HepG2 (cell line): Measurements from ENCODE around the gene ZNF853. TPM values are rescaled to one million over a fixed set of nuclear protein-coding genes. Genes with fewer than 3 reads are reported as not detected.

Source experiments
- ATAC-seq: fragments of 200-7000 bp; cut with Tn5 transposase; 3 replicates; pipeline ENCODE4 v1.9.1; 2020; ENCODE audit warnings: mild to moderate bottlenecking, moderate library complexity
- Bru-seq: library from RNA; stranded (reverse); fragments of 400-500 nt; gene quantifications from one replicate; lab custom pipeline; 2021; lab: Mats Ljungman, UMichigan
- BruChase-seq, 2 experiments: library from RNA; stranded (reverse); fragments of 400-500 nt; gene quantifications; one replicate each; lab custom pipeline; 2021; lab: Mats Ljungman, UMichigan
- BruUV-seq: library from RNA; stranded (reverse); fragments of 400-500 nt; replicated peaks from 2 replicates; lab custom pipeline; 2021; lab: Mats Ljungman, UMichigan
- CTCF ChIA-PET: fragments of 300-600 bp; formaldehyde crosslinking; extraction: SDS; loops from one replicate; lab custom pipeline; 2021; ENCODE audit warnings: low total read pairs, inconsistent platforms, low intra/inter-chr PET ratio; lab: Yijun Ruan, JAX
- POLR2A ChIA-PET: fragments of 350-600 bp; sonication (Branson Sonifier 250); formaldehyde crosslinking; loops from one replicate; lab custom pipeline; 2020; ENCODE audit warnings: antibody characterized with exemption, inconsistent platforms; lab: Yijun Ruan, JAX
- DNase-seq: peaks from one replicate; pipeline ENCODE4 v3.0.0-alpha.2; 2015; ENCODE audit warnings: low spot score
- FAIRE-seq: peaks from 3 replicates; lab custom pipeline; 2011; peaks lifted over from hg19 to GRCh38; lab: Jason Lieb, UNC
- H2AFZ ChIP-seq: one replicate; pipeline ENCODE4 v1.6.1; 2011; ENCODE audit warnings: low read length, inconsistent platforms
- H3K27ac ChIP-seq: fragments of 300-600 bp; 3 replicates; pipeline ENCODE4 v1.8.0; 2011; ENCODE audit warnings: mixed run types, mild to moderate bottlenecking, mixed read lengths, low read length, inconsistent platforms; ENCODE audit not compliant: insufficient read depth; ENCODE audit errors: extremely low read length
- H3K27me3 ChIP-seq, 2 experiments: fragments of 200-600 bp in 1 of 2; 2 replicates in 1 of 2; 3 replicates in 1 of 2; pipeline versions ENCODE4 v1.6.0 to v1.8.0; 2011; ENCODE audit warnings: low read length in 2 of 2, mild to moderate bottlenecking in 2 of 2, moderate library complexity in 2 of 2, inconsistent platforms in 1 of 2; ENCODE audit not compliant: insufficient read depth in 2 of 2, control insufficient read depth in 1 of 2
- H3K36me3 ChIP-seq, 2 experiments: fragments of 200-600 bp in 1 of 2; replicated peaks in 1 of 2; 2 replicates in 1 of 2; 3 replicates in 1 of 2; pipeline versions ENCODE4 v1.5.1 to v1.8.0; 2011; ENCODE audit warnings: low read length in 2 of 2, inconsistent platforms in 1 of 2; ENCODE audit not compliant: insufficient read depth in 2 of 2, control insufficient read depth in 1 of 2
- H3K4me1 ChIP-seq: 2 replicates; pipeline ENCODE4 v1.5.1; 2012; ENCODE audit warnings: low read length, inconsistent platforms; ENCODE audit not compliant: insufficient read depth
- H3K4me2 ChIP-seq: 2 replicates; pipeline ENCODE4 v1.6.0; 2011; ENCODE audit warnings: low read depth, low read length, inconsistent platforms
- H3K4me3 ChIP-seq, 3 experiments: fragments of 200-600 bp in 1 of 3; sonication (generic), shearing (Covaris generic) in 1 of 3; replicated peaks in 1 of 3; 2 replicates each; pipeline ENCODE4 v1.5.1; 2011 to 2016; ENCODE audit warnings: low read length in 3 of 3, inconsistent platforms in 2 of 3, low read depth in 2 of 3, mild to moderate bottlenecking in 2 of 3, control low read depth in 1 of 3, mixed read lengths in 1 of 3; ENCODE audit not compliant: insufficient read depth in 1 of 3
- H3K79me2 ChIP-seq: one replicate; pipeline ENCODE4 v1.6.1; 2011; ENCODE audit warnings: low read length, inconsistent platforms; ENCODE audit not compliant: insufficient read depth
- H3K9ac ChIP-seq: 2 replicates; pipeline ENCODE4 v1.6.0; 2011; ENCODE audit warnings: mild to moderate bottlenecking, low read depth, low read length, inconsistent platforms; ENCODE audit not compliant: insufficient read depth
- H3K9me3 ChIP-seq: 2 replicates; pipeline ENCODE4 v1.5.1; 2012; ENCODE audit warnings: mild to moderate bottlenecking, low read length
- H4K20me1 ChIP-seq: 2 replicates; pipeline ENCODE4 v1.6.0; 2011; ENCODE audit warnings: inconsistent platforms, mild to moderate bottlenecking, low read length, moderate library complexity; ENCODE audit not compliant: insufficient read depth
- DNMT1 ChIP-seq: sonication (generic); formaldehyde crosslinking; IDR thresholded peaks from 2 replicates; pipeline ENCODE4 v1.5.1; 2020; ENCODE audit warnings: mild to moderate bottlenecking, missing genetic modification reagents
- ESRRA ChIP-seq: sonication (generic); formaldehyde crosslinking; IDR thresholded peaks from 2 replicates; pipeline ENCODE4 v1.5.1; 2020; ENCODE audit warnings: mild to moderate bottlenecking, low read depth, missing genetic modification reagents
- NR3C1 ChIP-seq: sonication (generic); formaldehyde crosslinking; IDR thresholded peaks from 2 replicates; pipeline ENCODE4 v1.4.0; 2020; ENCODE audit warnings: missing genetic modification reagents
- POLR2A ChIP-seq, 2 experiments: IDR thresholded peaks; 2 replicates each; pipeline ENCODE4 v1.6.1; 2011; ENCODE audit warnings: low read depth in 2 of 2, low read length in 2 of 2, mild to moderate bottlenecking in 1 of 2, moderate library complexity in 1 of 2; ENCODE audit not compliant: insufficient read depth in 1 of 2
- RFX3 ChIP-seq: IDR thresholded peaks from 2 replicates; pipeline ENCODE4 v1.6.1; 2016; ENCODE audit warnings: missing biosample characterization, missing genetic modification reagents
- SALL1 ChIP-seq: sonication (generic); formaldehyde crosslinking; IDR thresholded peaks from 2 replicates; pipeline ENCODE4 v1.8.0; 2022; ENCODE audit warnings: mild to moderate bottlenecking, missing genetic modification reagents
- ZNF383 ChIP-seq: sonication (generic); formaldehyde crosslinking; IDR thresholded peaks from 2 replicates; pipeline ENCODE4 v1.4.0; 2020; ENCODE audit warnings: missing genetic modification reagents, mild to moderate bottlenecking, borderline replicate concordance
- ZSCAN12 ChIP-seq: sonication (generic); formaldehyde crosslinking; IDR thresholded peaks from 2 replicates; pipeline ENCODE4 v1.9.0; 2021; ENCODE audit warnings: mild to moderate bottlenecking, missing genetic modification reagents
- WGBS: methylation state at CpG from one replicate; pipeline ENCODE4 v1.1.6; 2017; ENCODE audit warnings: low lambda C conversion rate; 5-methylcytosine and 5-hydroxymethylcytosine counted together
- in situ Hi-C: cut with HindIII; loops from 2 replicates; pipeline ENCODE4 v1.10.0; 2017; ENCODE audit warnings: low pct_unique_long_range_greater_than_20kb; ENCODE audit not compliant: extremely low pct_ligation_motif_present
- intact Hi-C: fragments of 100-400 bp; cut with micrococcal nuclease; formaldehyde crosslinking; loops from one replicate; pipeline ENCODE4 v1.10.0; 2022; ENCODE audit not compliant: unreplicated experiment
- long read RNA-seq, 2 experiments: library from RNA in 1 of 2; library from polyadenylated mRNA in 1 of 2; stranded (forward) in 1 of 2; unstranded in 1 of 2; transcript quantifications; one replicate each; pipeline ENCODE4 v2.0.0, GENCODE V29; 2019 to 2022
- polyA minus RNA-seq, 3 experiments: library from RNA; depleted of rRNA, polyadenylated mRNA; stranded (reverse); fragments of >200 nt; gene quantifications; 2 replicates each; pipeline ENCODE4 v1.2.3, GENCODE V29; 2011; ENCODE audit warnings: low replicate concordance in 1 of 3
- polyA plus RNA-seq, 8 experiments: library from polyadenylated mRNA; depleted of rRNA in 3 of 8; stranded (reverse) in 7 of 8; unstranded in 1 of 8; fragments of >200 nt; fragmentation: Illumina TruSeq in 4 of 8; extraction: Trizol in 4 of 8; gene quantifications; 2 replicates each; pipeline versions ENCODE4 v1.2.1 to v1.2.3, GENCODE V29; 2011 to 2016; ENCODE audit warnings: low read depth in 4 of 8, missing spikeins in 1 of 8, mixed read lengths in 1 of 8; ENCODE audit not compliant: insufficient read depth in 1 of 8
- total RNA-seq, 5 experiments: library from RNA; depleted of rRNA; stranded (reverse); fragments of >200 nt; fragmentation: Illumina TruSeq; extraction: Trizol; gene quantifications; 2 replicates each; pipeline ENCODE4 v1.2.3, GENCODE V29; 2016; ENCODE audit warnings: low read depth in 1 of 5
- TF ChIP-seq, protein P1 (sequence below): sonication (generic); formaldehyde crosslinking; IDR thresholded peaks from 2 replicates; pipeline ENCODE4 v1.4.0; 2020; ENCODE audit warnings: mild to moderate bottlenecking, missing genetic modification reagents, borderline replicate concordance
- TF ChIP-seq, protein P2 (sequence below): sonication (generic); formaldehyde crosslinking; IDR thresholded peaks from 2 replicates; pipeline ENCODE4 v1.5.0; 2020; ENCODE audit warnings: mild to moderate bottlenecking, missing genetic modification reagents

Gene ZNF853
- 2.1 and 2.5 TPM in 2 replicates for total RNA-seq (2016; rRNA removed; fragmentation: Illumina TruSeq; extraction: Trizol)
- total RNA-seq (2016; cell fraction: cytosol; rRNA removed; fragmentation: Illumina TruSeq; extraction: Trizol; ENCODE audit: low read depth), result 0.61 and 1.3 TPM in 2 replicates
- total RNA-seq (2016; cell fraction: insoluble cytoplasmic fraction; rRNA removed; fragmentation: Illumina TruSeq; extraction: Trizol), result 1.9 and 2.0 TPM in 2 replicates
- 3.2 and 3.3 TPM in 2 replicates for total RNA-seq (2016; cell fraction: membrane; rRNA removed; fragmentation: Illumina TruSeq; extraction: Trizol)
- total RNA-seq (2016; cell fraction: nucleus; rRNA removed; fragmentation: Illumina TruSeq; extraction: Trizol), result 1.5 and 1.9 TPM in 2 replicates
- polyA plus RNA-seq (2011; rRNA removed), result 6.2 and 10.8 TPM in 2 replicates
- polyA plus RNA-seq (2011; cell fraction: cytosol; rRNA removed), result 7.2 and 8.2 TPM in 2 replicates
- polyA plus RNA-seq (2011; cell fraction: nucleus; rRNA removed), result 4.4 and 5.8 TPM in 2 replicates
- polyA plus RNA-seq (2012), result 4.2 and 5.1 TPM in 2 replicates
- 1.6 and 1.7 TPM in 2 replicates for polyA plus RNA-seq (2016; cell fraction: cytosol; fragmentation: Illumina TruSeq; extraction: Trizol; ENCODE audit: low read depth)
- polyA plus RNA-seq (2016; cell fraction: insoluble cytoplasmic fraction; fragmentation: Illumina TruSeq; extraction: Trizol; ENCODE audit: low read depth), result 3.6 and 4.7 TPM in 2 replicates
- 4.5 and 5.2 TPM in 2 replicates for polyA plus RNA-seq (2016; cell fraction: membrane; fragmentation: Illumina TruSeq; extraction: Trizol; ENCODE audit: low read depth)
- polyA plus RNA-seq (2016; cell fraction: nucleus; fragmentation: Illumina TruSeq; extraction: Trizol; ENCODE audit: insufficient read depth, low read depth), result 3.6 and 4.1 TPM in 2 replicates
- polyA minus RNA-seq (2011; rRNA and poly(A)+ RNA removed; ENCODE audit: low replicate concordance), result 0.16 and 14.3 TPM in 2 replicates
- 6.0 and 8.6 TPM in 2 replicates for polyA minus RNA-seq (2011; cell fraction: cytosol; rRNA and poly(A)+ RNA removed)
- polyA minus RNA-seq (2011; cell fraction: nucleus; rRNA and poly(A)+ RNA removed), result 1.7 and 2.9 TPM in 2 replicates
- Bru-seq, nascent RNA, result percentile 41 among the genes with signal in this experiment
- BruChase-seq, experiment 1, labeled RNA remaining after a 6-hour chase, result percentile 64 among the genes with signal in this experiment
- percentile 48 among the genes with signal in this experiment for BruChase-seq, experiment 2, labeled RNA remaining after a 2-hour chase
- long read RNA-seq, experiment 1, partial matches to known transcripts, result 0 of 1 reads
- long read RNA-seq, experiment 1, other reads (novel, unspliced or antisense), result 1 of 1 reads
- long read RNA-seq, experiment 2, transcript ZNF853-201 (3 exons, 3,857 nt), result major isoform, 11 of 76 reads
- long read RNA-seq, experiment 2, partial matches to known transcripts, result 37 of 76 reads
- long read RNA-seq, experiment 2, other reads (novel, unspliced or antisense), result 28 of 76 reads

DNA sequence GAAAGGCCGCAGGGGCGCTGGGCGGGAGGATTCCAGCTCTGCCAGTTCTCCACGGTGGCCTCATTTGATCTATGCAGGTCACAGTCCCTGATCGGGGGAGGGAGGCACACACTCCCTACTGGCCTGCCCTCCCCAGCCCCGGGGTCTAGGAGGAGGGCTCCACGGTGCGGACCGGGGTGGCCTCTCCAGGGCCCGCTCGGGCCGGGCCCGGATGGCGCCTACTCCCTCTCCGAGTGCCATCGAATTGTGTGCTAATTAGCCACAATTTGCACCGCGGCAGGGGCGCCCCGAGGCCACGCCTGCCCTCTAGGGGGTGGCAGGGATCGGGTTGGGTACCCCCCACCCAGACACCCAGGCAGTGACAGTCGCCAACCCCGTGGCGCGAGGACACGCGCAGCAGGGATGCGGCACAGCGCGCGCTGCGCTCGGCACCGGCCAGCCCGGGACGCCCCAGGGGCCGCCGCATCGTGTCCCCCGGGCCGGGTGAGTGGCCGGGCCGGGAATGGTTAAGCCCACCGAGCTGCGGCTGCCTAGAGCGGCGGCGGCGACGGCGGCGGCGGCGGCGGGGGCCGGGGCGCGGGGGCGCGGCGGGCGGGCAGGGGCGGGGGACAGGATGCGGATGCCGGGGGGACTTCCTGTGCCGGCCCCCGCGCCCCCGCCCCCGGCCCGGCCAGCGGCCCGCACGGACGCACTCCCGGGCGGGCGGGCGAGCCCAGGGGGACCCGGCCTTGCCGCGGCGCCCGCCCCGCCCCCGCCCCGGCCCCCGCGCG lies at the start of gene ZNF853:
TSS of gene ZNF853 (plus strand) at position 658 of the 770 bp plus-strand sequence. CDS start 565 bp downstream, outside the sequence.
- Histone ChIP-seq H3K9ac (peak within 1 kb of the TSS; percentile 68), H3K79me2 (no peaks in the 10 kb centered on the region), H4K20me1 (no peaks in the 10 kb centered on the region), H3K27ac (peak within 1 kb of the TSS; percentile 60), H3K4me2 (peak within 1 kb of the TSS; percentile 85), H2AFZ (no peak within 1 kb of the TSS), H3K4me3 (peak within 1 kb of the TSS; percentile 74 to 84 (median 83)), H3K4me1 (peaks cover 21% of the 10 kb centered on the region), H3K9me3 (no peaks in the 10 kb centered on the region), H3K36me3 (no peaks in the 10 kb centered on the region), H3K27me3 (no peaks in the 10 kb centered on the region; a peak in 2 of 5 replicates)
- ATAC-seq (peak; percentile 78), DNase-seq (no peak), FAIRE-seq (no peak)
- in situ Hi-C loops, result no loop called here
- no TSS peak for BruUV-seq
- POLR2A ChIA-PET, result no interaction called here
- CTCF ChIA-PET, result no interaction called here
- intact Hi-C loops, result no loop called here
- 0% methylated on average over 6 of the region's 91 CpGs for WGBS
- no peak for TF ChIP-seq ZSCAN12 (CRISPR knock-in tag)
- TF ChIP-seq, protein P1, sequence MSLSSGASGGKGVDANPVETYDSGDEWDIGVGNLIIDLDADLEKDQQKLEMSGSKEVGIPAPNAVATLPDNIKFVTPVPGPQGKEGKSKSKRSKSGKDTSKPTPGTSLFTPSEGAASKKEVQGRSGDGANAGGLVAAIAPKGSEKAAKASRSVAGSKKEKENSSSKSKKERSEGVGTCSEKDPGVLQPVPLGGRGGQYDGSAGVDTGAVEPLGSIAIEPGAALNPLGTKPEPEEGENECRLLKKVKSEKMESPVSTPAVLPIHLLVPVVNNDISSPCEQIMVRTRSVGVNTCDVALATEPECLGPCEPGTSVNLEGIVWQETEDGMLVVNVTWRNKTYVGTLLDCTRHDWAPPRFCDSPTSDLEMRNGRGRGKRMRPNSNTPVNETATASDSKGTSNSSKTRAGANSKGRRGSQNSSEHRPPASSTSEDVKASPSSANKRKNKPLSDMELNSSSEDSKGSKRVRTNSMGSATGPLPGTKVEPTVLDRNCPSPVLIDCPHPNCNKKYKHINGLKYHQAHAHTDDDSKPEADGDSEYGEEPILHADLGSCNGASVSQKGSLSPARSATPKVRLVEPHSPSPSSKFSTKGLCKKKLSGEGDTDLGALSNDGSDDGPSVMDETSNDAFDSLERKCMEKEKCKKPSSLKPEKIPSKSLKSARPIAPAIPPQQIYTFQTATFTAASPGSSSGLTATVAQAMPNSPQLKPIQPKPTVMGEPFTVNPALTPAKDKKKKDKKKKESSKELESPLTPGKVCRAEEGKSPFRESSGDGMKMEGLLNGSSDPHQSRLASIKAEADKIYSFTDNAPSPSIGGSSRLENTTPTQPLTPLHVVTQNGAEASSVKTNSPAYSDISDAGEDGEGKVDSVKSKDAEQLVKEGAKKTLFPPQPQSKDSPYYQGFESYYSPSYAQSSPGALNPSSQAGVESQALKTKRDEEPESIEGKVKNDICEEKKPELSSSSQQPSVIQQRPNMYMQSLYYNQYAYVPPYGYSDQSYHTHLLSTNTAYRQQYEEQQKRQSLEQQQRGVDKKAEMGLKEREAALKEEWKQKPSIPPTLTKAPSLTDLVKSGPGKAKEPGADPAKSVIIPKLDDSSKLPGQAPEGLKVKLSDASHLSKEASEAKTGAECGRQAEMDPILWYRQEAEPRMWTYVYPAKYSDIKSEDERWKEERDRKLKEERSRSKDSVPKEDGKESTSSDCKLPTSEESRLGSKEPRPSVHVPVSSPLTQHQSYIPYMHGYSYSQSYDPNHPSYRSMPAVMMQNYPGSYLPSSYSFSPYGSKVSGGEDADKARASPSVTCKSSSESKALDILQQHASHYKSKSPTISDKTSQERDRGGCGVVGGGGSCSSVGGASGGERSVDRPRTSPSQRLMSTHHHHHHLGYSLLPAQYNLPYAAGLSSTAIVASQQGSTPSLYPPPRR (CRISPR knock-in tag), result no peak
- no peak for TF ChIP-seq RFX3 (CRISPR knock-in tag)
- no peak for TF ChIP-seq NR3C1 (CRISPR knock-in tag)
- TF ChIP-seq POLR2A (IDR thresholded peaks at IDR 0.05; ENCODE audit: insufficient read depth in 1 of 2, low read depth in 2 of 2, low read length in 2 of 2), result 0 out of 4 replicates have a peak, but pooled peaks of 1 of the 2 experiments have one; percentile 31
- peak; percentile 40; the same call in 1 of the 2 replicates for TF ChIP-seq SALL1 (CRISPR knock-in tag)
- TF ChIP-seq, protein P2, sequence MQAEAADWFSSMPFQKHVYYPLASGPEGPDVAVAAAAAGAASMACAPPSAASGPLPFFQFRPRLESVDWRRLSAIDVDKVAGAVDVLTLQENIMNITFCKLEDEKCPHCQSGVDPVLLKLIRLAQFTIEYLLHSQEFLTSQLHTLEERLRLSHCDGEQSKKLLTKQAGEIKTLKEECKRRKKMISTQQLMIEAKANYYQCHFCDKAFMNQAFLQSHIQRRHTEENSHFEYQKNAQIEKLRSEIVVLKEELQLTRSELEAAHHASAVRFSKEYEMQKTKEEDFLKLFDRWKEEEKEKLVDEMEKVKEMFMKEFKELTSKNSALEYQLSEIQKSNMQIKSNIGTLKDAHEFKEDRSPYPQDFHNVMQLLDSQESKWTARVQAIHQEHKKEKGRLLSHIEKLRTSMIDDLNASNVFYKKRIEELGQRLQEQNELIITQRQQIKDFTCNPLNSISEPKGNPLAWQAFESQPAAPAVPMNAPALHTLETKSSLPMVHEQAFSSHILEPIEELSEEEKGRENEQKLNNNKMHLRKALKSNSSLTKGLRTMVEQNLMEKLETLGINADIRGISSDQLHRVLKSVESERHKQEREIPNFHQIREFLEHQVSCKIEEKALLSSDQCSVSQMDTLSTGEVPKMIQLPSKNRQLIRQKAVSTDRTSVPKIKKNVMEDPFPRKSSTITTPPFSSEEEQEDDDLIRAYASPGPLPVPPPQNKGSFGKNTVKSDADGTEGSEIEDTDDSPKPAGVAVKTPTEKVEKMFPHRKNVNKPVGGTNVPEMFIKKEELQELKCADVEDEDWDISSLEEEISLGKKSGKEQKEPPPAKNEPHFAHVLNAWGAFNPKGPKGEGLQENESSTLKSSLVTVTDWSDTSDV, result no peak
- no peak for TF ChIP-seq ZNF383 (CRISPR knock-in tag)
- TF ChIP-seq ESRRA (CRISPR knock-in tag), result 0 out of 2 replicates have a peak, but pooled peaks have one; percentile 21
- peak; percentile 55; the same call in 1 of the 2 replicates for TF ChIP-seq DNMT1 (CRISPR knock-in tag)
